Psoas muscle (tissue), 8 donors: ENCODE data around the gene XDH. TPM values are rescaled to one million over a fixed set of nuclear protein-coding genes. Genes with fewer than 3 reads are reported as not detected.

Source experiments
- ATAC-seq, 4 donors: fragments of 200-7000 bp; cut with Tn5 transposase; one replicate each; pipeline ENCODE4 v1.9.1; 2020; ENCODE audit warnings: moderate library complexity in 3 of 4, mild to moderate bottlenecking in 2 of 4
- DNase-seq, 2 donors: peaks; one replicate each; pipeline ENCODE4 v3.0.0-alpha.2; 2020
- H3K27ac ChIP-seq: fragments of 200-600 bp; one replicate; pipeline ENCODE4 v1.8.0; 2022
- H3K27me3 ChIP-seq, 3 donors: fragments of 200-600 bp in 1 of 3; one replicate each; pipeline versions ENCODE4 v1.6.1 to v1.8.0; 2013 to 2022; ENCODE audit warnings: low read length in 2 of 3, mild to moderate bottlenecking in 2 of 3, moderate library complexity in 1 of 3; ENCODE audit not compliant: insufficient read depth in 3 of 3
- H3K36me3 ChIP-seq, 2 donors: fragments of 200-600 bp in 1 of 2; one replicate each; pipeline versions ENCODE4 v1.6.1 to v1.8.0; 2013 to 2022; ENCODE audit warnings: low read depth in 1 of 2, mild to moderate bottlenecking in 1 of 2, moderate library complexity in 1 of 2; ENCODE audit not compliant: insufficient read depth in 1 of 2
- H3K4me1 ChIP-seq: fragments of 200-600 bp; one replicate; pipeline ENCODE4 v1.8.0; 2022
- H3K4me3 ChIP-seq: fragments of 200-600 bp; one replicate; pipeline ENCODE4 v1.8.0; 2022; ENCODE audit warnings: mild to moderate bottlenecking
- H3K9me3 ChIP-seq: fragments of 200-600 bp; one replicate; pipeline ENCODE4 v1.8.0; 2022
- WGBS, 3 donors: extraction: QIAGEN DNeasy Blood & Tissue Kit; methylation state at CpG; one replicate each; pipeline versions ENCODE4 v1.1.6 to v1.1.7; 2013; 5-methylcytosine and 5-hydroxymethylcytosine counted together
- intact Hi-C, 2 donors: fragments of 100-400 bp; cut with DNase I; formaldehyde crosslinking; loops; one replicate each; pipeline versions ENCODE4 v1.11.0 to v1.14.2; 2022
- polyA plus RNA-seq, 3 donors: library from polyadenylated mRNA; stranded (reverse); fragments of 200-250 nt; gene quantifications; one replicate each; pipeline ENCODE4 v1.2.3, GENCODE V29; 2013
- total RNA-seq, 4 donors: library from RNA; stranded (reverse); fragmentation: NEBNext Ultra II Directional in 2 of 4; extraction: Animal tissue kit (Norgen Biotek cat#: 25700) in 2 of 4; gene quantifications; one replicate each; pipeline versions ENCODE4 v1.2.1 to v1.2.4, GENCODE V29; 2021 to 2023
- TF ChIP-seq, protein P1 (sequence below): fragments of 200-600 bp; IDR thresholded peaks from one replicate; pipeline ENCODE4 v1.8.0; 2022; ENCODE audit warnings: antibody characterized with exemption
- donor health status: healthy with polysubstance abuse.
- donor health status: DM: no; HTN: no; CAD: no; lungs with moderate emphysema.
- donor health status: Bipolar disorder and iron deficiency.
- donor health status: healthy.
- donor health status: DM: yes; HTN: yes; CAD: no.
- donor health status: DM: no; HTN: no; CAD: no.
- donor health status: DM: no; HTN: no; CAD: no.
- donor health status: DM: yes; HTN: yes; CAD: no.

XDH gene
- total and polyA plus RNA-seq, 7 donors = 0.03 to 1.5 (median 0.09) TPM; not detected in 1

DNA sequence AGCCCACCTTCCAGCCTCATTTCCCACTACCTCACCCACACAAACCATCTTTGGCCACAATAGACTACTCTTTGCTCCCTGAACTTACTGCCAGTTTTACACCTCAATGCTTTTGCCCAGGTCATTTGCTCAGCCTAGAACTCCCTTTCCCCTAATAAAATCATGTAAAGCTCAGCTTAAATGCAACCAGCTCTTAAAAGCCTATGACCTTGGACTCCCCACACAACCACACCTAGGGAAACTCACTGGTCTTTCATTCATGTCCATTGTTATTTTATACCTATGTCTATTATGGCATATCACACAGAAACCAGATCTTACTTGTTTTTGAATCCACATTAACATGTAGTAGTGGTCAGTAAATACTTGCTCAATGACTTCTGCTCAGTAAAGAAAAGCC lies 14.5 kb upstream of the XDH start:
- no peak for DNase-seq
- H3K27ac ChIP-seq = no peak overlapping the region
- H3K36me3 ChIP-seq = no peaks in the 10 kb centered on the region
- H3K9me3 ChIP-seq = no peaks in the 10 kb centered on the region
- H3K4me3 ChIP-seq = no peak overlapping the region
- TF ChIP-seq, protein P1, sequence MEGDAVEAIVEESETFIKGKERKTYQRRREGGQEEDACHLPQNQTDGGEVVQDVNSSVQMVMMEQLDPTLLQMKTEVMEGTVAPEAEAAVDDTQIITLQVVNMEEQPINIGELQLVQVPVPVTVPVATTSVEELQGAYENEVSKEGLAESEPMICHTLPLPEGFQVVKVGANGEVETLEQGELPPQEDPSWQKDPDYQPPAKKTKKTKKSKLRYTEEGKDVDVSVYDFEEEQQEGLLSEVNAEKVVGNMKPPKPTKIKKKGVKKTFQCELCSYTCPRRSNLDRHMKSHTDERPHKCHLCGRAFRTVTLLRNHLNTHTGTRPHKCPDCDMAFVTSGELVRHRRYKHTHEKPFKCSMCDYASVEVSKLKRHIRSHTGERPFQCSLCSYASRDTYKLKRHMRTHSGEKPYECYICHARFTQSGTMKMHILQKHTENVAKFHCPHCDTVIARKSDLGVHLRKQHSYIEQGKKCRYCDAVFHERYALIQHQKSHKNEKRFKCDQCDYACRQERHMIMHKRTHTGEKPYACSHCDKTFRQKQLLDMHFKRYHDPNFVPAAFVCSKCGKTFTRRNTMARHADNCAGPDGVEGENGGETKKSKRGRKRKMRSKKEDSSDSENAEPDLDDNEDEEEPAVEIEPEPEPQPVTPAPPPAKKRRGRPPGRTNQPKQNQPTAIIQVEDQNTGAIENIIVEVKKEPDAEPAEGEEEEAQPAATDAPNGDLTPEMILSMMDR = no peak
- intact Hi-C loops = no loop called here
- no peaks in the 10 kb centered on the region for H3K4me1 ChIP-seq
- ATAC-seq = no peak
- H3K27me3 ChIP-seq = no peaks in the 10 kb centered on the region

DNA sequence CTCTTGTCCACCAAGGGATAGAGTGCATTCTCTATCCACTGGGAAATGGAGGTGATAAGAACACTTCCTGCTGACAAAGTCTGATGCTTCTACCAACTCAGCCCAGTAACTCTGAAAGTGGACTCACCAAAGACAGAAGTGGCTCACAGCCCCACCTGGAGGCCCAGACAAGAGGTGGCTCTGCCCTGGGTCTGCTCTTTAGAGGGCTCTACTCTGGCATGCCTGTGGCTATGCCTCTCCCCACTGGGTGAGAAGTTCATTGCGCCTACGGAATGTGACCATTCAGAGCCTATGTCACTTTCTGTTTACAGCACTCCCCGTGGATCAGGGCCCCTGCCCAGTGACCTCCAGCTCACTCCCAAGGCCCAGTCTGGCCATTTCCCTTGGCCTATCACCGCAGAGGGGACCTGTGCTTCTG lies 13.5 kb upstream of the XDH start:
- intact Hi-C loops = no loop called here
- Histone ChIP-seq H3K9me3 (no peaks in the 10 kb centered on the region), H3K27ac (no peak overlapping the region), H3K4me3 (no peak overlapping the region), H3K4me1 (no peaks in the 10 kb centered on the region), H3K27me3 (no peaks in the 10 kb centered on the region), H3K36me3 (no peaks in the 10 kb centered on the region)
- 75 to 83% (median 77%) methylated on average over 4 of the region's 4 CpGs for WGBS, 3 donors
- TF ChIP-seq, protein P1 = no peak
- DNase-seq (no peak), ATAC-seq (no peak)

DNA sequence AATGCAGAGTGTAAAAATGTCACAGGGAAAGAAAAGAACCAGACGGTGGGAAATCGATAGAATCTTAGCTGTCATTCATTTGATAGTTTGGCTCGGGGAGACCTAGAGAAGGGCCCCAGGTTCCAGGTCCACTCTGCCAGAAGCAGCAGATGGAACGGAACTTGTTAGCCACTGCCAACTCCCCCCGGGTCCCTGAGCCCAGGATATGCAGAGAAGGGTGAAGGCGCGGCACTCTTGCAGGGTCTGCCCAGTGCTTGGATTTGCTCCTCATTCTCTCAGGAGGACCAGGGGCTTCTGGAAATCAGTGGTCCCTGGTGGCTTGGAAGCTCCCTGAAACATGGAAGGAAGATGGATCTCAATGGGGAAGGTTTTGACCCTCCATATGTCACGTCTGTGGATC lies 11.6 kb upstream of the XDH start:
- H3K4me3 ChIP-seq = no peak overlapping the region
- DNase-seq = no peak
- no peaks in the 10 kb centered on the region for H3K9me3 ChIP-seq
- H3K27ac ChIP-seq = no peak overlapping the region
- no peaks in the 10 kb centered on the region for H3K27me3 ChIP-seq
- intact Hi-C loops = no loop called here
- no peaks in the 10 kb centered on the region for H3K36me3 ChIP-seq
- TF ChIP-seq, protein P1 = no peak
- no peak for ATAC-seq
- 83 to 90% (median 87%) methylated on average over 8 of the region's 8 CpGs for WGBS, 3 donors
- H3K4me1 ChIP-seq = no peaks in the 10 kb centered on the region

DNA sequence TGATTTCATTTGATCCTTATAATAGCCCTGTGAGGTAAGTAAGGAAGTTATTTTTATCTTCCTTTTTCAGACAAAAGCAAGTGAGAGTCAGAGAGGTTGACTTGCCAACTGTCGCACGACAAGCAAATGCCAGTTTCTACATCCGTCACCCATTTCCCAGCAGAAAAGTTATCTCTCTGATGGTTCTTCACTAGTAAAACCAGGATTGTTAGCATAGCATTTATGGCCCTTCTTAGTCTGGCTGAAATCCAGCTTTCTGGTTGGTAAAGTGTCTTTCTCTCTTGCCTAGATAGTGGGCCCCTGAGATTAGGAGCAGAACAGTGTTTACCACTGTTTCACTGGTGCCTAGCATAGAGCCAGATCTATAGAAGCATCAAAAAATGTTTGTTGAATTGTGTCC lies 7.1 kb upstream of the XDH start:
- Histone ChIP-seq H3K9me3 (peaks cover 10% of the 10 kb centered on the region), H3K4me3 (no peak overlapping the region), H3K27ac (no peak overlapping the region), H3K4me1 (no peaks in the 10 kb centered on the region), H3K36me3 (no peaks in the 10 kb centered on the region), H3K27me3 (no peaks in the 10 kb centered on the region)
- intact Hi-C loops = no loop called here
- ATAC-seq (no peak), DNase-seq (no peak)
- 88 to 98% (median 95%) methylated on average over 3 of the region's 3 CpGs for WGBS, 3 donors
- TF ChIP-seq, protein P1 = no peak

- TF ChIP-seq, protein P1 = no peak
- DNase-seq = no peak
Observed at GRCh38 chr2:31420936-31421335, 6.4 kb upstream of the XDH start.

More at GRCh38 chr2:31420936-31421335, 6.4 kb upstream of the XDH start:
- intact Hi-C loops = no loop called here
- H3K27ac ChIP-seq = no peak overlapping the region
- peaks cover 10% of the 10 kb centered on the region for H3K9me3 ChIP-seq
- no peaks in the 10 kb centered on the region for H3K4me1 ChIP-seq
- no peak for ATAC-seq
- H3K36me3 ChIP-seq = no peaks in the 10 kb centered on the region
- H3K4me3 ChIP-seq = no peak overlapping the region
- H3K27me3 ChIP-seq = no peaks in the 10 kb centered on the region
- 41 to 49% (median 45%) methylated on average over 1 of the region's 1 CpG for WGBS, 3 donors
